Limb (tissue), 2 donors: Measurements from ENCODE around the gene P2RY11.

Experiments
- DNase-seq, 2 donors: peaks; one replicate each; pipeline ENCODE4 v3.0.0-alpha.2; 2016; ENCODE audit errors: extremely low spot score in 2 of 2

P2RY11 gene

DNA sequence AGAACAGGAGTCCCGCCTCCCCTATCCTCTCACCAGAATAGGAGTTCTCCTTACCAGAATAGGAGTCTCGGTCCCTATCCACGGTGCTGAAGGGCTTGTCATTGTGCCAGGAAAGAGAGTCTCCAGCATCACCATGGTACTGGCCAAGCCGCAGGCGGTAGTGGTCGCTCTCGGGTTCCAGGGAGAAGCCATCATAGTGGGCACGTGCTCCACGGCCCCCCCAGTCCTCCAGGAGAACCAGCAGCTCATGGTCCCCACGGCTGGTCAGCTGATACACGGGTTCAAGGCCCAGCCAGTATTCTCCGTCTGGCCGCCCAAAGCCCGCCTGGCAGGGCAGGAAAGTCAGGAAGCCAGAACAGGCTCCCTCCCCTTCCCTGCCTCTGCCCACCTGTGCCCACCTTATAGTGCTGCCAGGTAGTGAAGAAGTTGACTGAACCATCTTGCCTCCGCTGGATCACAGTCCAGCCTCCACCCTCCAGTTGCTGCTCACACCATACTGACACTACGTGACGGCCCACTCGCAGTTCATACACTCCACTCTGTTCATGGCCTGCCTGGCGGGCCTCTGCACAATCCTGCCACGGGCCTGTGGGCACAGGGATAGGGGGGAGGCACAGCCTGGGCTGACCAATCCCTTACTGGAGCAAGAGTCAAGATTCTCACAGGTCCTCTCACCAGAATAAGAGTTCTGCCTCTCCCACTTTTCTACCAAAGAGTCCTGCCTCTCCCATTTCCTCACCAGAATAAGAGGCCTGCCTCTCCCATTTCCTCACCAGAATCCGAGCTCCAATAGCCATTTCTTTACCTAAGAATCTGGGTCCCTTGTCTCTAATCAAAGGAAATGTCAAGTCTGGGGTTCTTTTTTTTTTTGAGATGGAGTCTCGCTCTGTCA is 18.0 kb upstream of the P2RY11 start:
- peak in 1 of 2 donors; percentile 30 for DNase-seq

DNA sequence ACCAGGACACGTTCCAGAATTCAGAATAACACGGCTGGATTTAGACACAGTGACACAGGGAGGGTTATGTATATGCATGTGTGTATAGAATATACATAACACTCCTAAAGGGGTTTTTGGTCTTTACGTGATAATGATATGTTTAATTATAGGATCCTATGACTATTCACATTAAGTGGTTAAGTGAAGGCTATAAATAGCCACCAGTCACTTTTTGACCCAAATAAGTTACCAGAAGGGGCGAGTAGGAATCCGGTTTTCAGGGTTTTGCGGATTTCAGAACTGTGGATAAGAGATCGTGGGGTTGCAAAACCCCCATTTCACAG is 15.9 kb upstream of the P2RY11 start:
- no peak for DNase-seq

DNA sequence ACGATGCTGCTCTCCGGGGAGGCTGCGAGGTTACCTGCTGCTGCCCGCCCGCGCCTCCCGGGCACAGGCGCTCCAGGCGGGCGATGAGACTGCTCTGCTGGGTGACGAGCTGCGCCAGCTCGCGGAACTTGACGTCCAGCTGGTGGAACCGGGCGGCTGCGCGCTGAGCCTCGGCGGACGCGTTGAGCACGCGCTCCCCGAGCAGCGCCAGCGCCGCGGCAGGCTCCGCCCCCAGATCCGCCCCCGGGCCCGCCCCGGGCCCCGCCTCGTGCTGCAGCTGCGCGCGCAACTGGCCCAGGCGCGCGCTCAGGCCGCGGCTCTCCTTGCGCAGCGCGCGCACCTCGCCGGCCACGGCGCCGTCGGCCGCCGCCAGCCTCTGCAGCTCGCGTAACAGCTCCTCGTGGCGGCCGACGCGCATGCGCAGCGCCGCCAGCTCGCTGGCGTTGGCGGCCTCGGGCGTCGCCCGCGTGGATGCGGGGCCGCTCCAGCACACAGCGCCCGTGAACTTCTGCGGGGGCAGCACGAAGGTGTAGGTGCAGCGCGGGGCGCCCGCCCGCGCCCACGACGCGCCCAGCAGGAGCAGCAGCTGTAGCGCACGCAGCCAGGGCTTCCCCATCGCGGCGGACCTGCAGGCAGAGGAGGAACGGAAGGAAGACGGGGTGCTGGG is 15.4 kb upstream of the P2RY11 start:
- peak; percentile 92 to 94 for DNase-seq

DNA sequence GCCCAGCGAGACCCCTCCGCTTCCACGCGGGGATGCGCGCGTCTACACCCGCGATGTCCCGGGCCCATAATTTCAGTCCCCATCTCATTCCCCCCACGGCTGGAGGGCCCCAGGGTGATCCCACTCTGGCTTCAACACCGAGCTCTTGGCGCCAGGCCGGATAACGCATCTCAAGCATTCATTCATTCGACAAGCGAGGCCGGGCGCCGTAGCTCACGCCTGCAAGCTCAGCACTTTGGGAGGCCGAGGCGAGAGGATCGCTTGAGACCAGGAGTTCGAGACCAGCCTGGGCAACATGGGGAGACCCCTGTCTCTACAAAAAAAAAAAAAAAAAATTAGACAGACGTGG is 14.9 kb upstream of the P2RY11 start:
- no peak for DNase-seq

DNA sequence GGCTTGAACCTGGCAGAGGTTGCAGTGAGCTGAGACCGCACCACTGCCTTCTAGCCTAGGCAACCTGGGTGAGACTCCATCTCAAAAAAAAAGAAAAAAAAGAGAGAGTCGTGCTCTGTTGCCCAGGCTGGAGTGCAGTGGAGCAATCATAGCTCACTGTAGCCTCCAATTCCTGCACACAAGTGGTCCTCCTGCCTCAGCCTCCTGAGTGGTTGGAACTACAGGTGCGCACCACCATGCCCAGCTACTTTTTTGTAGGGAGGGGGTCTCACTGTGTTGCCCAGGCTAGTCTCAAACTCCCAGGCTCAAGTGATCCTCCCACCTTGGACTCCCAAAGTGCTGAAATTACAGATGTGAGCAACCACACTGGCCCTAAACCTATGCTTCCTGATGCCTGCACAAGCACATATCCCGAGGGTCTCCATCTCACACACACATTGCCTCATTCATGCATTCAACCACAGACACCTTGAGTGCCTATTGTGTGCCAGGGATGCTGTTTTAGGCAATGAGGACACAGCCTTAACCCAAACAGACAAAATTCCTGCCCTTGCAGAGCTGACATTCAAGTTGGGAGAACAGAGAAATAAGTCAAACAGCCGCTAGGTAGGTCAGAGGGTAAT is 11.2 kb upstream of the P2RY11 start:
- no peak for DNase-seq

DNA sequence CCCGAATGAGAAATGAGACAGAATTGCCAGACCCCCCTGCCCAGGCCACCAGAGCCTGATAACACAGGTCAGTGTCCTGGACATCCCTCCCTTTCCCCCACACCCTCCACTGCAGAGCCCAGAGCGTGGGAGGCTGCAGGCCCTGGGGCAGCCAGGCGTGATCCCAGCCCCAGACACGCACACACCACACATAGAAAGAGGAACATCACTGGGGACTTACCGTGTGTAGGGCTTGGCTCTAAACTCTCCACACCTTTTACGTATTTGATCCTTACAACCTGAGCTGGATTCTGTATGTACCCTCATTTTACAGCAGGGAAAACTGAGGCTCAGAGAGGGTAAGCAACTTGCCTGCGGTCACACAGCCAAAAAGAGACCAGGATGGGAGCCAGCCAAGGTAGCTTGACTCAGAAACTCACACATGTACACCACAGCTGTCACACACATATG is 8.7 kb upstream of the P2RY11 start:
- DNase-seq, result no peak

DNA sequence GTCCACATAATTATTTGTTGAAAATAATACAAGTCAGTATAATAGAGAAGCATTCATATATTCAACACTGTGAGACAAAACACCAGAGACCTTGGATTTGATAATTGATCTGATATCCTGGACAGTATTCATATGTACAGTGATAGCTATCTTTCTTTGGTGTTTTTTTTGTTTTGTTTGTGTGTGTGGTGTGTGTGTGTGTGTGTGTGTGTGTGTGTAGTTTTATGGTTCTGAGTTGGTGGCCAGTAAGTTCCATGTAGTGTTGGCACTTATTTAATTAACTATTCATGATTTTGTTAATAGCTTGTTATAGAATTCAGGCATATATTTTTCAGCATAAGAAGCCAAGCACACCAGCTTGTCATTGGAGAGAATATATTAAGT is 7.4 kb upstream of the P2RY11 start:
- DNase-seq, result no peak

DNA sequence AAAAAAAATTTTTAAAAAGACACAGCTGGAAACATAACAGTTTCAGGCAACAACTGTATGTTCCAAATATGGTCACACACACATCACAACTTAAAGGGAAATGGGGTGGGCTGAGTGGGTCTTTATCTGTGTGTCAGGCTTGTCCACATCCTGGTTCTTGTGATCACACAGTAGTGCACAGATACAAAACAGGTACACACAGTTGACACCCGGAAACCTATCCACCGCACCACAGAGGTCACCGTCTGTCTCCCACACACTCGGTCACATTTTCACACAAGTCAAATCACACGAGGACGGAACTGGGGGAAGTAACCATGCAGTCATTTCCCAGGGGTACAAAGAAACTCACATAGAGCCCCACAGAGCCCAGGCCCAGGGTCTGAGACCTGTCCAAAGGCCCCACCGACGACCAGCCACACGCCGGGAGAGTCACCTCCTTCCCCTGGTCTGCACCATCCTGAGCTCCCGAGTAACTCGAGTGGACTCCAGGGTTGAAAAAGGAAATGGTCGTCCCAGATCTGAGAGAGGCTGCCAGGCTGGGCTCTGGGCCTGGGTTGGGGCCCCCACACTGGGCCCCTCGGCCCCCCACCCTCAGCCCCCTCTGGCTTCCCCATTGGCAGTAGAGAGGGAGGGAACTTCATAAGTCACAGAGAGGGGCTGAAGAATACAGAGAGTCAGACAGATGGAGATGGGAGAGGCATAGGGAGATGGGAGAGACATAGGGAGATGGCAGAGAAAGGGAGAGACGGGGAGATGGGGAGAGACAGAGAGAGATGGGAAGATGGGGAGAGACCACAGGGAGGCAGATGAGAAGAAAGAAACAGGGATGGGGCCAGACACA is 6.6 kb upstream of the P2RY11 start:
- DNase-seq, result no peak

DNA sequence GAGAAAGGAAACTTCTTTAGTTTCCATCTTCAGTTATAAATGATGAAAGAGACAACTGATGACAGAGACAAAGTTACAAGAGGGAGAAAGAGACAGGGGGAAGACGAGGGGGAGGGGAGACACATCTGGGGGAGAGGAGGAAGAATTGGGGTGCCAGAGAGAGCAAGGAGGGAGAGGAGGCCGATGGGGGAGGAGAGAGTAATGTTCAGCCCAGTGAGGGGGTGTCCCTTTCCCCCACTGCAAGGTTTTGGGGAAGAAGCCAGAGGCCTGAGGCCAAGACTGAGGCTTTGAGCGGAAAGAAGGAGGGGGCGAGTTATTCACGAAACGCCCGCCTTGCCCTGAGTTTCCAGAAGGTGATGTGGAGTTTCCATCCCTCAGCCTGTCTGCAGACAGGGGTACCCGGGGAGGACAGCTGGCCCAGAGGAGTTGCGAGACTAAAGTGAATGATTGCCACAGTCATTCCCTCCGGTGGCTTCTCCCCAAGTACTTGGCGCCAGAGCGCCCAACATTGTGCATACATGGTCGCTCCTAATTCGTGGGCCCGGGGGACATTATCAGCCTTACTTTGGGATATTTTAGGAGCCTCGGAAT is 5.9 kb upstream of the P2RY11 start:
- DNase-seq, result peak; percentile 35 to 65

DNA sequence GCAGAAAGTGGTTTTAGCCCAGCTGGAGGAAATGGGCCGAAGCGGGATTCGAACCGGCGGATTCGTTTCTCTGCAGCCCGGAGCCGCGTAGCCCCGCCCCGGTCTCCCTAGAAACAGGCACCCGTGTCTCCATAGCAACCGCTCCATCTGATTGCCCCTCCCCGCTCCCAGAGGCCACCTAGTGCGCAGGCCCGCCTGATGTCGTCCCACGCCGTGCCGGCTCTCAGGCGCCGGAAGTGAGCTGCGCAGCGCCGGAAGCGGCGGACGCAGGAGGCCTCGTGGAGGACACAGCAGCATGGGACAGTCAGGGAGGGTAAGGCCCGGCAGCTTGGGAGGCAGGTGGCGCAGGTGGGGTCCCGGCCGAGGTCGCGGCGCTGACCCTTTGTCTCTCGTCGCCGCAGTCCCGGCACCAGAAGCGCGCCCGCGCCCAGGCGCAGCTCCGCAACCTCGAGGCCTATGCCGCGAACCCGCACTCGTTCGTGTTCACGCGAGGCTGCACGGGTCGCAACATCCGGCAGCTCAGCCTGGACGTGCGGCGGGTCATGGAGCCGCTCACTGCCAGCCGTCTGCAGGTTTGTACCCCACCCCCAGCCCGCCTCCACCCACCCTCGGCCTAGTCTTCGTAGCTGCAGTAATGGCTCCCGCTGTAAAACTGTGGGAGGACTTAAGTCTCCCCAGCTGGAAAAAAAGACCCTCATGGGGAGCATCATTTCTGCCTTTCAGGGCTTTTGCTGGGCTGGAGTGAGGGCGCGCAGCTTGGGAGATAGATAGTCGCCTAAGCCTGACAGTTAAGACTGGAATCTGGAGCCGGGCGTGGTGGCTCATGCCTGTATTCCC is 5.2 kb upstream of the P2RY11 start, which contains the start of gene PPAN:
Gene PPAN (plus strand): TSS at position 263 of the 837 bp plus-strand sequence. CDS start 33 bp downstream, at position 296.
- DNase-seq, result peak; percentile 98 to 99

DNA sequence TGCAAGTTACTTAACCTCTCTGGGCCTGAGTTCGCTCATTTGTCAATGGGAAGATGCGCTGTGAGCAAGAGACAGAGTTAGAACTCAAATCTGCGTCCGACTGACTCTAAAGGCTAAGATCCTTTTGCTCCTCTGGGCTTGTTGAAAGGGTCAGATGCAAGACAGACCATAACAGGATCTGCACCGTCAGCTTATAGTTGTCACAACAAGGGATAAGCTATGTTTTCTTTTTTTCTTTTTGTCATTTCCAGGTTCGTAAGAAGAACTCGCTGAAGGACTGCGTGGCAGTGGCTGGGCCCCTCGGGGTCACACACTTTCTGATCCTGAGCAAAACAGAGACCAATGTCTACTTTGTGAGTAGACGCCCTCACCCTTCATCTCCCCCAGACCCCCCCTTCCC is 4.2 kb upstream of the P2RY11 start:
- DNase-seq, result no peak

DNA sequence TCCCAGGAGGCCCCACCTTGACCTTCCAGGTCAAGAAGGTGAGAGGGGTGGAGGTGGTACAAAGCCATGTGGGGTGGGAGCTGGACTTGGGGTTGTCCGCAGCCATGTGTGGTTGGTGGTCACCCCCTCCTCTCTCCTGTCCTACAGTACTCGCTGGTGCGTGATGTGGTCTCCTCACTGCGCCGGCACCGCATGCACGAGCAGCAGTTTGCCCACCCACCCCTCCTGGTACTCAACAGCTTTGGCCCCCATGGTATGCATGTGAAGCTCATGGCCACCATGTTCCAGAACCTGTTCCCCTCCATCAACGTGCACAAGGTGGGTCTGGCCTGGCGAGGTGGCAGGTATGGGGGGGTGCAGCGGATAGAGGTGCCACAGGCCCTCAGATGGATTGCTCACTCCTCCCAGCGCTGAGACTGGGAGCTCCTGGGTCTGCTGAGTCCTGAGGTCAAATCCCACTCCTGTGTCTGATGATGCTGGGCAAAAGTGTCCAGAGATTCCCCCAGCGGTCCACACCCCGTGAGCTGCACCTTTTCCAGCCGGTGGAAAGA is 3.6 kb upstream of the P2RY11 start:
- DNase-seq, result no peak

DNA sequence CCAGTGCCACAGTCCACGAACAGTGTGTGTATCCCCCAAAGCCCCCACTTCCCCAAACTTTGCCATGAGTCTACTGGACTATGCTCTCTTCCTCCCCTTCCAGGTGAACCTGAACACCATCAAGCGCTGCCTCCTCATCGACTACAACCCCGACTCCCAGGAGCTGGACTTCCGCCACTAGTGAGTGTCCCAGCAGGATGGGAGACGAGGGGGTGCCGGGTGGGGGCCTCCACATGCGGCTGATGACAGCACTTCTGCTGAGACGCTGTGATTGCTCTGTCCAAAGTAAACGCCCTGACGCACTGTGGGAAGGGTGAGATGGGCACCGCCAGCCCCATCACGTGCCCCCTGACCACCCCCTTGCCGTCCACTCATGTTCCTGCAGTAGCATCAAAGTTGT is 2.0 kb upstream of the P2RY11 start:
- DNase-seq, result no peak

DNA sequence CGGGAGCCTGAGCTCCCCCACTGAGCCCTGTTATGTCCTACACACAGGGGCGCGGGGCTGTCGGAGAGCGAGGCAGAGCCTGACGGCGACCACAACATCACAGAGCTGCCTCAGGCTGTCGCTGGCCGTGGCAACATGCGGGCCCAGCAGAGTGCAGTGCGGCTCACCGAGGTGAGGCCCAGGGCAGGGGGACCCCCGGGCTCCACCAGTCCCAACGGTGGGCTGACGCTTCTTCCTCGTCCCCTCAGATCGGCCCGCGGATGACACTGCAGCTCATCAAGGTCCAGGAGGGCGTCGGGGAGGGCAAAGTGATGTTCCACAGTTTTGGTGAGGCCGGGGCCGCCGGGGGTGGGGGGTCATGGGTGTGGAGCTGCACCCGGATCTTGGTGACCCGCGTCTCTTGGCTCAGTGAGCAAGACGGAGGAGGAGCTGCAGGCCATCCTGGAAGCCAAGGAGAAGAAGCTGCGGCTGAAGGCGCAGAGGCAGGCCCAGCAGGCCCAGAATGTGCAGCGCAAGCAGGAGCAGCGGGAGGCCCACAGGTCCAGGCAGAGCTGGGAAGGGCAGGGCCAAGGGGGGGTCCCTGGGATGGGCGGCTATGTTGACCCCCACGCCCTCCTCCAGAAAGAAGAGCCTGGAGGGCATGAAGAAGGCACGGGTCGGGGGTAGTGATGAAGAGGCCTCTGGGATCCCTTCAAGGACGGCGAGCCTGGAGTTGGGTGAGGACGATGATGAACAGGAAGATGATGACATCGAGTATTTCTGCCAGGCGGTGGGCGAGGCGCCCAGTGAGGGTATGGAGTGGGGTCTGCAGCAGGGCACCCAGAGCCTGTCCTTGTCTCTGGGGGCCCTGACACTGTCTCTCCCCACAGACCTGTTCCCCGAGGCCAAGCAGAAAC is 1.2 kb upstream of the P2RY11 start:
- DNase-seq, result no peak

DNA sequence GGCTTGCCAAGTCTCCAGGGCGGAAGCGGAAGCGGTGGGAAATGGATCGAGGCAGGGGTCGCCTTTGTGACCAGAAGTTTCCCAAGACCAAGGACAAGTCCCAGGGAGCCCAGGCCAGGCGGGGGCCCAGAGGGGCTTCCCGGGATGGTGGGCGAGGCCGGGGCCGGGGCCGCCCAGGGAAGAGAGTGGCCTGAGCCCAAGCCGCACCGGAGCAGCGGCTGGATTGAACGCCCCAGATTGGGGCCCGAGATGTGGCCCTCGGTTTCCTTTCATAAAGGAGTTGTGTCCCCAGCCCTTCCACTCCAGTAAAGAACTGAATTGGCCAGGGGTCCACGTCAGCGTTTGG is 548 bp upstream of the P2RY11 start:
- no peak for DNase-seq

DNA sequence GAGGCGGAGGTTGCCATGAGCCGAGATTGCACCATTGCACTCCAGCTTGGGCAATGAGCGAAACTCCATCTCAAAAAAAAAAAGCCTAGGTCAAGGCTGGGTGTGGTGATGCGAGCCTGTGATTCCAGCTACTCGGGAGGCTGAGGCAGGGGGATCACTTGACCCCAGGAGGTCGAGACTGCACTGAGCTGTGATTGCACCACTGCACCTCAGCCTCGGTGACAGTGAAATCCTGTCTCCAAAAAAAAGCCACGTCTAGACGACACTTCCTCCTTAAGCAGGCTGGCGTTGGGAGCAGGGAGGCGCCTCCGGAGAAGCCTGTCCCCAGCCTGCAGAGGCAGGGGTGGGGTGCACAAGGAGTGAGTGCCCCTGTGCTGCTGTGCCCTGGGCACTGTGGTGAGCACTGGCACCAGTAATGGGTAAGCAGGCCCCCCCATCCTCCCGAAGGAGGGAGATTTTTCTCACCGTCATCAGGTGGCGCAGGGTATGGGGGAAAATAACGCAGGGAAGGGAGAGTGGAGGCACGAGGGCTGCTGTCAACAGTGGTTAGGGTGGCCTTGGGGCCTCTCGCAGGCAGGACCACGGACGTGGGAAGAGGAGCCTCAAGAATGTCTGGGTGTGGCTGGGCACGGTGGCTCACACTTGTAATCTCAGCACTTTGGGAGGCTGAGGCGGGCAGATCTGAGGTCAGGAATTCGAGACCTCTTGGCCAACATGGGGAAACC is 706 bp downstream of the P2RY11 start:
- no peak for DNase-seq

DNA sequence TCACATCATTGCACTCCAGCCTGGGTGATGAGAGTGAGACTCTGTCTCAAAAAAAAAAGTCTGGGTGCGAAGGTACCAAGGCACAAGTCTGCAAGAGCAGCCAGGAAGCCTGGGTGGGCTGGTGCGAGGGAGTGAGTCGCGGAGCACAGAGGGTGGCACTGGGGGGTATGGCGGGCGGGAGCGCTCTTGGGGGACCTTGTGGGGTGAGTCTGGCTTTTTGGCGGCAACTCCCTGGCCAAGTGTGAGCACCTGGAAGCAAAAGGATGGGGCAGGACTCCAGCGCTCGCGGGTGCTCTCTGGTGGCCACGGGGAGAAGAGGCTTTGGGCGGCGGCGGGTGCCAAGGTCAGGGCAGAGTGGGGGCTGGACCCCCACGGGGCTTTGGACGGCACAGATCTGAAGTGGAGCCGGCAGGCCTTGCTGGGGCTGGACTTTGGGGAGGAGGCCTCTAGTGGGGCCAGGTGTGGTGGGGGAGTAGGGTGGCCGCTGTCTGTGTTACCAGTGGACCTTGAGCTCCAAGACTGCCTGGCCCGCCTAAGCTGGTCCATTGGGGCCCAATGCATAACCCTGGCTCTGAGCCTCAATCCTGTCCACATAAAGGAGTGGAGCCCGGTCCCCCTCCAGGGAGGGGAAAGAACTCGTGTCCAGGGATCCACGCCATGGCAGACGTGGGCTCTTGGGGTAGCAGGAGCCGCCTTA is 1.6 kb downstream of the P2RY11 start:
- DNase-seq, result no peak

DNA sequence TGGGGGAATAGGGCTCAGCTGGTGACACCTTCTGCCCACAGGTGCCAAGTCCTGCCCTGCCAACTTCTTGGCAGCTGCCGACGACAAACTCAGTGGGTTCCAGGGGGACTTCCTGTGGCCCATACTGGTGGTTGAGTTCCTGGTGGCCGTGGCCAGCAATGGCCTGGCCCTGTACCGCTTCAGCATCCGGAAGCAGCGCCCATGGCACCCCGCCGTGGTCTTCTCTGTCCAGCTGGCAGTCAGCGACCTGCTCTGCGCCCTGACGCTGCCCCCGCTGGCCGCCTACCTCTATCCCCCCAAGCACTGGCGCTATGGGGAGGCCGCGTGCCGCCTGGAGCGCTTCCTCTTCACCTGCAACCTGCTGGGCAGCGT is 2.1 kb downstream of the P2RY11 start:
- DNase-seq, result no peak
